ENCODE results near the gene GCA.

DNA sequence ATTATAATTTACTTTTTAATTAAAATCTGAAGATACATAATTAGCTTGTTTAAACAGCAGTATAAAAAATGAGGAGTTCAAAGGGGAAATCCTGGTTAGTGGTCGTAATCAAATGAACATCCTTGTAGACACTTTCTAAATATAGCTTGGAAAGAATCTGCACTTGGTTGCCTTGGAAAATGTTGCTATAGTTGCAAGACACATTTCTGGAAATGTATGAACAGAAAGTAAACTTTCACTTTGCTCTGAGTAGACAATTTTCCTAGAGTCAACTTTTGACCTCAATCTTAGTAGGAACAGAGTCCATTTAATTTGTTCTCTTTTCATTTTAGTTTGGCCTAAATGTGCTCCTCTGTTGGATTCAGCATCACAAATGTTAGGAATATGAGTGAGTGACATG, 38.3 kb downstream of the GCA start:
- TF ChIP-seq EZH2 (IDR thresholded peaks at IDR 0.05; ENCODE audit: borderline replicate concordance, low read length): no peak
- no peak for TF ChIP-seq CTCF (IDR thresholded peaks at IDR 0.05; ENCODE audit: low read length)
